ENCODE results near the gene DLGAP1. TPM values are rescaled to one million over a fixed set of nuclear protein-coding genes. Genes with fewer than 3 reads are reported as not detected.

The DLGAP1 gene
- total and polyA plus RNA-seq, 2 of the 13 experiments (the other 11 are each of a cell fraction or from before 2014, with no cell fraction given): 0.01 TPM; not detected in 1

- no peak for TF ChIP-seq HMGXB4 (CRISPR knock-in tag; IDR thresholded peaks at IDR 0.05; ENCODE audit: borderline replicate concordance in 1 of 2, low read depth in 1 of 2)
Observed at GRCh38 chr18:3979024-3979423, 476.1 kb downstream of the DLGAP1 start (continued).

GRCh38 chr18:3973191-3973850, 481.8 kb downstream of the DLGAP1 start:
- no peak for ATAC-seq
- Histone ChIP-seq H3K27me3 (ENCODE audit: control insufficient read depth in 1 of 2, insufficient read depth in 2 of 2, low read length in 2 of 2) (no peaks in the 10 kb centered on the region), H3K4me3 (replicated peaks in 1 of 3; ENCODE audit: insufficient read depth in 1 of 3, low read depth in 2 of 3, low read length in 3 of 3) (no peak overlapping the region), H3K9me3 (ENCODE audit: low read length) (0 out of 2 replicates have a peak, but pooled peaks cover 2% of the 10 kb centered on the region), H3K4me2 (ENCODE audit: low read depth, low read length) (no peak overlapping the region), H3K36me3 (replicated peaks in 1 of 2; ENCODE audit: control insufficient read depth in 1 of 2, insufficient read depth in 2 of 2, low read length in 2 of 2) (no peaks in the 10 kb centered on the region), H4K20me1 (ENCODE audit: insufficient read depth, low read length) (no peaks in the 10 kb centered on the region), H3K4me1 (ENCODE audit: insufficient read depth, low read length) (no peaks in the 10 kb centered on the region), H3K27ac (ENCODE audit: extremely low read length, insufficient read depth, low read length) (no peak overlapping the region), H2AFZ (ENCODE audit: low read length) (no peak overlapping the region), H3K9ac (ENCODE audit: insufficient read depth, low read depth, low read length) (no peak overlapping the region), H3K79me2 (ENCODE audit: insufficient read depth, low read length) (no peaks in the 10 kb centered on the region)
- intact Hi-C loops (cut with micrococcal nuclease; ENCODE audit: unreplicated experiment) (no loop called here), in situ Hi-C loops (cut with HindIII; ENCODE audit: extremely low pct_ligation_motif_present, low pct_unique_long_range_greater_than_20kb) (no loop called here)
- CTCF ChIA-PET (ENCODE audit: low intra/inter-chr PET ratio, low total read pairs): no interaction called here
- BruUV-seq (replicated peaks): no TSS peak
- DNase-seq (ENCODE audit: low spot score): no peak
- 8% methylated on average over 5 of the region's 5 CpGs for WGBS (ENCODE audit: low lambda C conversion rate)
- POLR2A ChIA-PET: no interaction called here
- no peak for FAIRE-seq
- TF ChIP-seq TFE3 (CRISPR knock-in tag; IDR thresholded peaks at IDR 0.05): no peak
- TF ChIP-seq MIER2 (CRISPR knock-in tag; IDR thresholded peaks at IDR 0.05): no peak
- no peak for TF ChIP-seq SAFB2 (CRISPR knock-in tag; IDR thresholded peaks at IDR 0.05; ENCODE audit: borderline replicate concordance, low read depth)
- TF ChIP-seq ZBTB14 (CRISPR knock-in tag; IDR thresholded peaks at IDR 0.05): no peak
- TF ChIP-seq HMGXB3 (CRISPR knock-in tag; IDR thresholded peaks at IDR 0.05; ENCODE audit: borderline replicate concordance): no peak
- no peak for TF ChIP-seq ZHX1 (CRISPR knock-in tag; IDR thresholded peaks at IDR 0.05; ENCODE audit: low read depth)
- no peak for TF ChIP-seq PTBP1 (IDR thresholded peaks at IDR 0.05; ENCODE audit: low read depth, low read length, poor library complexity, severe bottlenecking)
- no peak for TF ChIP-seq SAP130 (CRISPR knock-in tag; IDR thresholded peaks at IDR 0.05; ENCODE audit: low read depth)

All from HepG2 (cell line).